A673 (cell line): ENCODE results near the gene TRIP12. TPM values are rescaled to one million over a fixed set of nuclear protein-coding genes. Genes with fewer than 3 reads are reported as not detected.
"Not testable (repeated sequence)": the region's sequence is repeated elsewhere in the genome, so short reads cannot be mapped to it uniquely, and the experiment has no call there.

Source experiments
- BruUV-seq: library from RNA; stranded (reverse); fragments of 400-500 nt; replicated peaks from 2 replicates; lab custom pipeline; 2021; lab: Mats Ljungman, UMichigan
- CTCF ChIA-PET: fragments of 300-600 bp; sonication (Branson Sonifier 250); formaldehyde crosslinking; loops from one replicate; lab custom pipeline; 2022; ENCODE audit warnings: antibody characterized with exemption; lab: Charles Lee
- POLR2A ChIA-PET: fragments of 300-600 bp; sonication (Branson Sonifier 250); formaldehyde crosslinking; loops from one replicate; lab custom pipeline; 2022; ENCODE audit warnings: antibody characterized with exemption; ENCODE audit not compliant: low non-redundant PET; lab: Charles Lee
- DNase-seq: peaks from one replicate; pipeline ENCODE4 v3.0.0-alpha.2; 2015; ENCODE audit warnings: low spot score
- H3K27ac ChIP-seq: fragments of 200-600 bp; sonication (generic); 2 replicates; pipeline ENCODE4 v1.5.1; 2016; ENCODE audit warnings: mixed run types, low read depth, mild to moderate bottlenecking, mixed read lengths, antibody characterized with exemption, low read length; ENCODE audit not compliant: poor library complexity, severe bottlenecking
- H3K27me3 ChIP-seq: fragments of 200-600 bp; sonication (generic); replicated peaks from 2 replicates; pipeline ENCODE4 v1.6.1; 2017; ENCODE audit warnings: mixed run types, low read depth, mild to moderate bottlenecking, mixed read lengths, antibody characterized with exemption, low read length; ENCODE audit not compliant: insufficient read depth, poor library complexity
- H3K36me3 ChIP-seq: fragments of 200-600 bp; sonication (generic); 2 replicates; pipeline ENCODE4 v1.6.1; 2016; ENCODE audit warnings: mixed run types, mild to moderate bottlenecking, mixed read lengths, antibody characterized with exemption, low read length; ENCODE audit not compliant: insufficient read depth, poor library complexity, severe bottlenecking
- H3K4me1 ChIP-seq: fragments of 200-600 bp; sonication (generic); 2 replicates; pipeline ENCODE4 v1.6.1; 2017; ENCODE audit warnings: mixed run types, mild to moderate bottlenecking, mixed read lengths, antibody characterized with exemption, low read length; ENCODE audit not compliant: insufficient read depth, poor library complexity, severe bottlenecking
- H3K4me3 ChIP-seq: fragments of 200-600 bp; sonication (generic); 2 replicates; pipeline ENCODE4 v1.5.1; 2016; ENCODE audit warnings: low read depth, mixed run types, mild to moderate bottlenecking, mixed read lengths, low read length; ENCODE audit not compliant: poor library complexity, severe bottlenecking
- H3K9me3 ChIP-seq: fragments of 200-600 bp; sonication (generic); 2 replicates; pipeline ENCODE4 v1.6.1; 2016; ENCODE audit warnings: mixed run types, low read depth, mild to moderate bottlenecking, mixed read lengths, antibody characterized with exemption, low read length; ENCODE audit not compliant: poor library complexity, severe bottlenecking
- EZH2 ChIP-seq: fragments of 200-600 bp; sonication (generic); IDR thresholded peaks from 2 replicates; pipeline ENCODE4 v1.6.1; 2017; ENCODE audit warnings: borderline replicate concordance, low read depth, mild to moderate bottlenecking, mixed read lengths, antibody characterized with exemption, low read length; ENCODE audit not compliant: poor library complexity, severe bottlenecking
- intact Hi-C: fragments of 100-400 bp; cut with micrococcal nuclease; formaldehyde crosslinking; loops from one replicate; pipeline ENCODE4 v1.10.0; 2022; ENCODE audit not compliant: unreplicated experiment
- total RNA-seq: library from RNA; stranded (reverse); gene quantifications from 2 replicates; pipeline ENCODE4 v1.2.3, GENCODE V29; 2021
- TF ChIP-seq, protein P1 (sequence below): fragments of 300-800, 200-600 bp; sonication (generic); conservative IDR thresholded peaks from 2 replicates; pipeline ENCODE4 v1.5.1; 2017; ENCODE audit warnings: low read depth, mild to moderate bottlenecking, antibody characterized with exemption, low read length, moderate library complexity, mixed read lengths

The TRIP12 gene
- total RNA-seq, 1 experiment from 2014 or later, result 300 TPM

DNA sequence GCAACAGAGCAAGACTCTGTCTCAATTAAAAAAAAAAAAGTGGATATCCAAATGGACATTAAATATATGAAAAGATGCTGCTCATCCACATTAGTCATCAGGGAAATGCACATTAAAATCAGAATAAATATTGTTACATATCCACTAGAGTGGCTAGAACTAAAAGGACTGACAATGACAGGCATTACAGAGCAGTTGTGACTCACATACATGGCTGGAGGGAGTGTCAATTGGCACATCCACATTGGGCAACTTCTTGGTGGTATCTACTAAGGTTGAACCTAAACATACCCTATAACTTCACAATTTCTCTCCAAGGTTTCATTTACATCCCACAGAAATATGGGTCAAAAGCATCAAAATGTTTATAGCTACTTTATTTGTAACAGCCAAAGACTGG is 193.4 kb downstream of the TRIP12 start:
- Histone ChIP-seq H3K27ac (no peak overlapping the region), H3K4me1 (no peaks in the 10 kb centered on the region), H3K27me3 (no peaks in the 10 kb centered on the region), H3K4me3 (no peak overlapping the region), H3K9me3 (no peaks in the 10 kb centered on the region), H3K36me3 (no peaks in the 10 kb centered on the region)
- ChIA-PET POLR2A (no interaction called here), CTCF (no interaction called here)
- DNase-seq, result no peak
- intact Hi-C loops, result no loop called here
- TF ChIP-seq, protein P1, sequence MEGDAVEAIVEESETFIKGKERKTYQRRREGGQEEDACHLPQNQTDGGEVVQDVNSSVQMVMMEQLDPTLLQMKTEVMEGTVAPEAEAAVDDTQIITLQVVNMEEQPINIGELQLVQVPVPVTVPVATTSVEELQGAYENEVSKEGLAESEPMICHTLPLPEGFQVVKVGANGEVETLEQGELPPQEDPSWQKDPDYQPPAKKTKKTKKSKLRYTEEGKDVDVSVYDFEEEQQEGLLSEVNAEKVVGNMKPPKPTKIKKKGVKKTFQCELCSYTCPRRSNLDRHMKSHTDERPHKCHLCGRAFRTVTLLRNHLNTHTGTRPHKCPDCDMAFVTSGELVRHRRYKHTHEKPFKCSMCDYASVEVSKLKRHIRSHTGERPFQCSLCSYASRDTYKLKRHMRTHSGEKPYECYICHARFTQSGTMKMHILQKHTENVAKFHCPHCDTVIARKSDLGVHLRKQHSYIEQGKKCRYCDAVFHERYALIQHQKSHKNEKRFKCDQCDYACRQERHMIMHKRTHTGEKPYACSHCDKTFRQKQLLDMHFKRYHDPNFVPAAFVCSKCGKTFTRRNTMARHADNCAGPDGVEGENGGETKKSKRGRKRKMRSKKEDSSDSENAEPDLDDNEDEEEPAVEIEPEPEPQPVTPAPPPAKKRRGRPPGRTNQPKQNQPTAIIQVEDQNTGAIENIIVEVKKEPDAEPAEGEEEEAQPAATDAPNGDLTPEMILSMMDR, result no peak
- no peak for TF ChIP-seq EZH2
- BruUV-seq, result no TSS peak

DNA sequence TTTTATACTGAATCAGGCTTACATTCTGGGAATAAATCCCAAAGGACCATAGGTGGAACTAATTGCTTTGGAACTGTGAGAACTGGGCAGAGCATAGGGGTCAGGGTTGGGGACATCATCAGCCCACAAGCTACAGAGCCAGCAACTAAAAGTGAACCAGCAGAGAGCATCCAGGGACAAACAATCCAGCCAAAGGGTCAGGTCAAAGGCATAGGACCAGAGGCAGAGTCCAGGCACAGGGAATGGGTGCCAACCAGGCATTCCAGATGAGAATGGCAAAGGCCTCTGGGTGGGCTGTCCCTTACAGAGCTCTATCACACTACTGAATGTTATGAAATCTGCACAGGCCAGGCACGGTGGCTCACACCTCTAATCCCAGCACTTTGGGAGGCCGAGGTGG is 195.2 kb downstream of the TRIP12 start:
- CTCF ChIA-PET, result no interaction called here
- H3K4me3 ChIP-seq, result no peak overlapping the region
- H3K27ac ChIP-seq, result no peak overlapping the region
- POLR2A ChIA-PET, result no interaction called here
- H3K9me3 ChIP-seq, result no peaks in the 10 kb centered on the region
- no peaks in the 10 kb centered on the region for H3K27me3 ChIP-seq
- TF ChIP-seq, protein P1, result no peak
- H3K4me1 ChIP-seq, result no peaks in the 10 kb centered on the region
- no peaks in the 10 kb centered on the region for H3K36me3 ChIP-seq
- no TSS peak for BruUV-seq
- intact Hi-C loops, result no loop called here
- DNase-seq, result no peak

DNA sequence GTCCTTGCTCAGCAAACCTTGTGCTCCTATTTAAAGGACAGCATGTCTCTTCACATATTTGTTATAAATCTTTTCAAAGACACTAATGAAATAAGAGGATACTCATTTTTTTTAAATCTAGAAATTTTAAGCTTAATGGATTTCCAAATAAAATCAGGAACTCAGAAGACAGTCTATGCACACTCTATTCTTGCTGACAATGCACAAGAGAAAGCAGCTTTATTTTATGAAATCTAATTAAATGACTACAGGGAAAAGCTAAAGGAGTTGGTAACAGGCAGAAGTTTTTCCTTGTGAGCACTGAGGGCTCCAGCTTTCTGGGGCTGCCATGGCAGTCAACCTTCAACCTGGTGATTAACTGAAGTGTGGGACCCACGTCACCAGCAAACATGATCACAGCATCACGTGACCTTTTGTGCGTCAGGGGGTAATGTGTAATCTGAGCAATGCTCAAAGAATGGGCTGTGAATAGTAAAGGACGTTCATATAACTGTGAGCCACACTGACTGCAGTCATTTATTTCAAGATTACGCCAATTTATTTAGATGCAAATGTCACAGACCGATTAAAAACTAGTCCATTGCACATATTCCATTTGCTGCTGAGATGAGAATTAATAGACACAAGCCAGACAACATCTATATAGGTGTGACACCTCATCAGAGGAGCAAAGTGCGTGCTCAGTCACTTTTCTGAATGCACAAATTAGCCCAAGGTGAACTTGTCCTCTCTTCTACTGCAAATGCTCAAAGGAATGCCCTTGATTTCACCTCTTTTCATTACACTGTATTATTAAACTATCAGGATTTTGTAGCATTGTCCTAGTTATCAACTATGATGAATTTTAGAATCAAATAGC is 195.9 kb downstream of the TRIP12 start:
- no peaks in the 10 kb centered on the region for H3K36me3 ChIP-seq
- no peak overlapping the region for H3K4me3 ChIP-seq
- intact Hi-C loops, result no loop called here
- no peak for DNase-seq
- CTCF ChIA-PET, result no interaction called here
- H3K27ac ChIP-seq, result no peak overlapping the region
- TF ChIP-seq, protein P1, result no peak
- no peak for TF ChIP-seq EZH2
- H3K27me3 ChIP-seq, result no peaks in the 10 kb centered on the region
- POLR2A ChIA-PET, result no interaction called here
- no peaks in the 10 kb centered on the region for H3K4me1 ChIP-seq
- H3K9me3 ChIP-seq, result no peaks in the 10 kb centered on the region
- no TSS peak for BruUV-seq

DNA sequence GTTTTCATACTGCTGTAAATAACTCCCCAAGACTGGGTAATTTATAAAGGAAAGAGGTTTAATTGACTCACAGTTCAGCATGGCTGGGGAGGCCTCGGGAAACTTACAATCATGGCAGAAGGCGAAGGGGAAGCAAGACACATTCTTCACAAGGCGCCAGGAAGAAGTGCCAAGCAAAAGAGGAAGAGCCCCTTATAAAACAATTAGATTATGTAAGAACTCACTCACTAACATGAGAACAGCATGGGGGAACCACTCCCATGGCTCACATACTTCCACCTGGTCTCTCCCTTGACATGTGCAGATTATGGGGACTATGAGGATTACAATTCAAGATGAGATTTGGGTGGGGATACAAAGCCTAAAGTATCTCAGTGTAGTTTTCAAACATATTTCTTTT is 198.6 kb downstream of the TRIP12 start:
- H3K4me1 ChIP-seq, CTCF ChIA-PET, BruUV-seq, H3K27me3 ChIP-seq, intact Hi-C loops, H3K36me3 ChIP-seq, POLR2A ChIA-PET, H3K27ac ChIP-seq, H3K4me3 ChIP-seq, H3K9me3 ChIP-seq, DNase-seq: not testable (repeated sequence)
